HCT116 (cell line): ENCODE data around the gene SEMA4D. TPM values are rescaled to one million over a fixed set of nuclear protein-coding genes. Genes with fewer than 3 reads are reported as not detected.

Experiments
- ATAC-seq: fragments of 200-7000 bp; cut with Tn5 transposase; 2 replicates; pipeline ENCODE4 v1.9.1; 2020; ENCODE audit warnings: mild to moderate bottlenecking, moderate library complexity
- BruUV-seq: library from RNA; stranded (reverse); fragments of 400-500 nt; replicated peaks from 2 replicates; lab custom pipeline; 2021; lab: Mats Ljungman, UMichigan
- CTCF ChIA-PET: fragments of 300-600 bp; sonication (Branson Sonifier 250); formaldehyde crosslinking; loops from one replicate; lab custom pipeline; 2021; ENCODE audit warnings: antibody characterized with exemption; lab: Charles Lee
- POLR2A ChIA-PET: fragments of 300-600, 350-600 bp; sonication (Branson Sonifier 250); formaldehyde crosslinking; loops from one replicate; lab custom pipeline; 2021; ENCODE audit warnings: antibody characterized with exemption; lab: Charles Lee
- RAD21 ChIA-PET, 2 experiments: fragments of 300-600 bp; sonication (Branson Sonifier 250); formaldehyde crosslinking; loops; one replicate each; lab custom pipeline; 2023; ENCODE audit warnings: low total read pairs in 2 of 2; ENCODE audit not compliant: uncharacterized antibody in 2 of 2, unreplicated experiment in 2 of 2, low non-redundant PET in 1 of 2; lab: Charles Lee
- DNase-seq: peaks from one replicate; pipeline ENCODE4 v3.0.0-alpha.2; 2010; ENCODE audit warnings: low read depth, low spot score
- H2AFZ ChIP-seq: fragments of 200-600 bp; shearing (Covaris generic), sonication (generic); 2 replicates; pipeline ENCODE4 v1.6.1; 2017; ENCODE audit warnings: low read depth, mixed run types, mixed read lengths, antibody characterized with exemption, low read length; ENCODE audit not compliant: poor library complexity, severe bottlenecking
- H3K27ac ChIP-seq: 2 replicates; pipeline ENCODE4 v1.5.1; 2012; ENCODE audit warnings: low read depth, low read length
- H3K27me3 ChIP-seq: fragments of 200-600 bp; sonication (generic); 2 replicates; pipeline ENCODE4 v1.6.1; 2016; ENCODE audit warnings: mixed run types, low read length, mixed read lengths; ENCODE audit not compliant: insufficient read depth
- H3K36me3 ChIP-seq, 2 experiments: fragments of 200-500 bp in 1 of 2; fragments of 200-600 bp in 1 of 2; sonication (Bioruptor generic) in 1 of 2; sonication (generic) in 1 of 2; 2 replicates each; pipeline versions ENCODE4 v1.5.1 to v1.6.1; 2014 to 2016; ENCODE audit warnings: low read length in 2 of 2, inconsistent platforms in 1 of 2, mixed read lengths in 1 of 2, mixed run types in 1 of 2; ENCODE audit not compliant: insufficient read depth in 2 of 2, control insufficient read depth in 1 of 2
- H3K4me1 ChIP-seq, 2 experiments: fragments of 200-600 bp in 1 of 2; sonication (generic) in 1 of 2; 2 replicates each; pipeline versions ENCODE4 v1.5.1 to v1.6.1; 2012 to 2017; ENCODE audit warnings: low read length in 2 of 2, inconsistent platforms in 1 of 2, mild to moderate bottlenecking in 1 of 2, mixed read lengths in 1 of 2, mixed run types in 1 of 2, moderate library complexity in 1 of 2; ENCODE audit not compliant: insufficient read depth in 2 of 2, control insufficient read depth in 1 of 2
- H3K4me2 ChIP-seq: fragments of 200-600 bp; sonication (generic); 2 replicates; pipeline ENCODE4 v1.6.1; 2017; ENCODE audit warnings: mixed run types, low read length, mixed read lengths
- H3K4me3 ChIP-seq, 2 experiments: fragments of 200-600 bp in 1 of 2; sonication (generic) in 1 of 2; replicated peaks in 1 of 2; 2 replicates each; pipeline ENCODE4 v1.5.1; 2011 to 2016; ENCODE audit warnings: low read length in 2 of 2, control low read depth in 1 of 2, low read depth in 1 of 2, mild to moderate bottlenecking in 1 of 2, mixed read lengths in 1 of 2, mixed run types in 1 of 2
- H3K79me2 ChIP-seq: fragments of 200-600 bp; sonication (generic); 2 replicates; pipeline ENCODE4 v1.6.1; 2017; ENCODE audit warnings: mild to moderate bottlenecking, mixed run types, low read length, moderate library complexity, mixed read lengths; ENCODE audit not compliant: insufficient read depth
- H3K9ac ChIP-seq: fragments of 200-600 bp; sonication (generic); 2 replicates; pipeline ENCODE4 v1.6.1; 2016; ENCODE audit warnings: low read length, mixed read lengths
- H3K9me2 ChIP-seq: fragments of 200-600 bp; sonication (generic), shearing (Covaris generic); 2 replicates; pipeline ENCODE4 v1.6.1; 2017; ENCODE audit warnings: mixed run types, mild to moderate bottlenecking, moderate library complexity; ENCODE audit not compliant: insufficient read depth
- H3K9me3 ChIP-seq, 2 experiments: fragments of 200-500 bp in 1 of 2; fragments of 200-600 bp in 1 of 2; sonication (Bioruptor generic) in 1 of 2; sonication (generic) in 1 of 2; 2 replicates each; pipeline ENCODE4 v1.6.1; 2014 to 2017; ENCODE audit warnings: low read length in 2 of 2, mixed read lengths in 2 of 2, inconsistent platforms in 1 of 2, low read depth in 1 of 2, mild to moderate bottlenecking in 1 of 2, mixed run types in 1 of 2, moderate library complexity in 1 of 2; ENCODE audit not compliant: control insufficient read depth in 1 of 2, insufficient read depth in 1 of 2
- H4K20me1 ChIP-seq: fragments of 200-600 bp; sonication (generic), shearing (Covaris generic); 2 replicates; pipeline ENCODE4 v1.6.1; 2017; ENCODE audit warnings: mixed run types, mild to moderate bottlenecking, moderate library complexity; ENCODE audit not compliant: insufficient read depth
- ATF3 ChIP-seq: IDR thresholded peaks from 2 replicates; pipeline ENCODE4 v1.6.1; 2012
- EZH2 ChIP-seq: fragments of 200-600 bp; sonication (generic); IDR thresholded peaks from 2 replicates; pipeline ENCODE4 v1.6.1; 2017; ENCODE audit warnings: antibody characterized with exemption, mixed run types
- EZH2phosphoT487 ChIP-seq: fragments of 200-600 bp; IDR thresholded peaks from 2 replicates; pipeline ENCODE4 v1.6.1; 2018; ENCODE audit warnings: antibody characterized with exemption, borderline replicate concordance
- POLR2A ChIP-seq: IDR thresholded peaks from 2 replicates; pipeline ENCODE4 v1.7.0; 2011; ENCODE audit warnings: borderline replicate concordance; ENCODE audit not compliant: insufficient read depth, insufficient read length; ENCODE audit errors: extremely low read depth
- RAD21 ChIP-seq: IDR thresholded peaks from 2 replicates; pipeline ENCODE4 v1.6.1; 2012; ENCODE audit warnings: low read depth, mild to moderate bottlenecking
- ZBTB33 ChIP-seq: IDR thresholded peaks from 2 replicates; pipeline ENCODE4 v1.6.1; 2011; ENCODE audit warnings: mild to moderate bottlenecking, low read length, moderate library complexity; ENCODE audit not compliant: insufficient replicate concordance; ENCODE audit errors: extremely low read depth
- intact Hi-C: fragments of 100-400 bp; cut with micrococcal nuclease; formaldehyde crosslinking; loops from 2 replicates; pipeline ENCODE4 v1.10.0; 2022
- total RNA-seq: library from RNA; stranded (reverse); gene quantifications from one replicate; pipeline ENCODE4 v1.2.1, GENCODE V29; 2021; ENCODE audit not compliant: unreplicated experiment
- TF ChIP-seq, protein P1 (sequence below): IDR thresholded peaks from 2 replicates; pipeline ENCODE4 v1.6.1; 2012

The SEMA4D gene
- total RNA-seq, 1 experiment from 2014 or later, result 32.0 TPM

GRCh38 chr9:89362647-89363310, 135.1 kb downstream of the SEMA4D start:
- H3K27ac ChIP-seq, result no peak overlapping the region
- DNase-seq (no peak), ATAC-seq (no peak)
- H4K20me1 ChIP-seq, result no peaks in the 10 kb centered on the region
- H3K4me3 ChIP-seq, result no peak overlapping the region
- peaks cover 13 to 17% of the 10 kb centered on the region in 2 experiments; a peak in 3 of 4 replicates for H3K36me3 ChIP-seq
- H2AFZ ChIP-seq, result no peak overlapping the region
- no peaks in the 10 kb centered on the region for H3K4me1 ChIP-seq
- intact Hi-C loops, result no loop called here
- no peaks in the 10 kb centered on the region for H3K27me3 ChIP-seq
- no peak overlapping the region for H3K4me2 ChIP-seq
- no peaks in the 10 kb centered on the region for H3K79me2 ChIP-seq
- no peaks in the 10 kb centered on the region for H3K9me3 ChIP-seq
- no TSS peak for BruUV-seq
- ChIA-PET RAD21 (no interaction called here), POLR2A (no interaction called here), CTCF (no interaction called here)
- no peaks in the 10 kb centered on the region for H3K9me2 ChIP-seq
- no peak overlapping the region for H3K9ac ChIP-seq
- TF ChIP-seq ATF3 (no peak), ZBTB33 (no peak), EZH2phosphoT487 (no peak), RAD21 (no peak), EZH2 (no peak), POLR2A (no peak)
- TF ChIP-seq, protein P1, sequence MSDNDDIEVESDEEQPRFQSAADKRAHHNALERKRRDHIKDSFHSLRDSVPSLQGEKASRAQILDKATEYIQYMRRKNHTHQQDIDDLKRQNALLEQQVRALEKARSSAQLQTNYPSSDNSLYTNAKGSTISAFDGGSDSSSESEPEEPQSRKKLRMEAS, result no peak
- TF ChIP-seq, all 23 proteins: peak for 0
